K562 (cell line): ENCODE measurements around the gene HDAC9.

Experiments used
- CTCF ChIP-seq, 3 experiments: IDR thresholded peaks in 2 of 3; conservative IDR thresholded peaks in 1 of 3; 2 replicates each; pipeline ENCODE4 v1.5.1; 2011 to 2012; ENCODE audit warnings: low read length in 3 of 3, mild to moderate bottlenecking in 3 of 3, control low read depth in 2 of 3, improper control_type of control experiment in 1 of 3, inconsistent platforms in 1 of 3, low read depth in 1 of 3, mixed read lengths in 1 of 3, moderate library complexity in 1 of 3; ENCODE audit not compliant: insufficient read depth in 2 of 3
- CTCFL ChIP-seq: IDR thresholded peaks from 2 replicates; pipeline ENCODE4 v1.6.1; 2011; ENCODE audit warnings: borderline replicate concordance, low read depth, mild to moderate bottlenecking, moderate library complexity, low read length; ENCODE audit not compliant: insufficient read depth, poor library complexity, severe bottlenecking
- EZH2 ChIP-seq: IDR thresholded peaks from 2 replicates; pipeline ENCODE4 v1.6.1; 2012; ENCODE audit warnings: low read depth, mild to moderate bottlenecking, inconsistent platforms, low read length, borderline replicate concordance
- POLR2AphosphoS5 ChIP-seq: IDR thresholded peaks from 2 replicates; pipeline ENCODE4 v1.6.1; 2011; ENCODE audit warnings: mild to moderate bottlenecking, low read depth, low read length, moderate library complexity; ENCODE audit not compliant: control insufficient read depth, insufficient read depth
- TBL1XR1 ChIP-seq, 2 experiments: IDR thresholded peaks; 2 replicates each; pipeline ENCODE4 v1.6.1; 2012; ENCODE audit warnings: improper control_type of control experiment in 2 of 2, low read length in 2 of 2, mild to moderate bottlenecking in 1 of 2
- TCF3 ChIP-seq: sonication (generic); formaldehyde crosslinking; IDR thresholded peaks from 2 replicates; pipeline ENCODE4 v1.4.0; 2020; ENCODE audit warnings: mild to moderate bottlenecking, missing genetic modification reagents
- TRIM24 ChIP-seq, 2 experiments: fragments of 450-650 bp; IDR thresholded peaks; 2 replicates each; pipeline ENCODE4 v1.6.1; 2016
- ZBTB33 ChIP-seq: sonication (generic); formaldehyde crosslinking; IDR thresholded peaks from 2 replicates; pipeline ENCODE4 v1.8.1; 2023; ENCODE audit warnings: mild to moderate bottlenecking, missing genetic modification reagents
- ZBTB7A ChIP-seq: IDR thresholded peaks from 2 replicates; pipeline ENCODE4 v1.6.1; 2011; ENCODE audit warnings: low read depth, mild to moderate bottlenecking, low read length, moderate library complexity, borderline replicate concordance; ENCODE audit not compliant: control insufficient read depth

GRCh38 chr7:18771834-18772566 lies 276.5 kb downstream of the HDAC9 start:
- TF ChIP-seq CTCF (IDR thresholded peaks at IDR 0.05 in 2 of 3, conservative IDR thresholded peaks at IDR 0.05 in 1 of 3; ENCODE audit: insufficient read depth in 2 of 3, low read depth in 1 of 3, low read length in 3 of 3) = no peak
- no peak for TF ChIP-seq TBL1XR1 (IDR thresholded peaks at IDR 0.05; ENCODE audit: low read length in 2 of 2)
- TF ChIP-seq TCF3 (CRISPR knock-in tag) = no peak
- TF ChIP-seq EZH2 = no peak
- TF ChIP-seq TRIM24 (IDR thresholded peaks at IDR 0.05) = no peak
- TF ChIP-seq POLR2AphosphoS5 = no peak
- TF ChIP-seq ZBTB7A = no peak
- no peak for TF ChIP-seq ZBTB33
- no peak for TF ChIP-seq CTCFL
